ENCODE results near the gene CSNK2B. TPM values are rescaled to one million over a fixed set of nuclear protein-coding genes. Genes with fewer than 3 reads are reported as not detected.

CSNK2B gene
- total RNA-seq, 1 experiment from 2014 or later: 219 TPM

- H3K4me1 ChIP-seq (ENCODE audit: control insufficient read depth, insufficient read depth, low read length): no peaks in the 10 kb centered on the region
- ChIA-PET POLR2A (interaction anchor here (0.7 kb wide), 1 partner anchor 38 kb away, joined by 3 read pairs; no protein-coding TSS in a partner anchor), CTCF (no interaction called here)
- no peaks in the 10 kb centered on the region for H3K9me3 ChIP-seq (ENCODE audit: control insufficient read depth, insufficient read depth, low read depth, low read length)
- no TSS peak for BruUV-seq (replicated peaks)
- intact Hi-C loops (cut with micrococcal nuclease; ENCODE audit: unreplicated experiment) (no loop called here), in situ Hi-C loops (cut with HindIII; ENCODE audit: low pct_unique_long_range_greater_than_20kb, low sequenced_read_pairs) (no loop called here)
- 0 out of 2 replicates have a peak, but pooled peaks cover 5% of the 10 kb centered on the region for H3K36me3 ChIP-seq (ENCODE audit: control insufficient read depth, insufficient read depth, low read length)
- no peak for TF ChIP-seq SIN3A (IDR thresholded peaks at IDR 0.05; ENCODE audit: borderline replicate concordance, insufficient read depth, low read depth, low read length)
- no peak for TF ChIP-seq TCF7L2 (IDR thresholded peaks at IDR 0.05; ENCODE audit: low read depth, low read length)
- TF ChIP-seq CTCF (IDR thresholded peaks at IDR 0.05): no peak; the same call in 1 of the 2 replicates
- no peak for TF ChIP-seq REST (IDR thresholded peaks at IDR 0.05; ENCODE audit: insufficient read depth in 1 of 2, low read depth in 2 of 2, low read length in 1 of 2)
- no peak for TF ChIP-seq POLR2AphosphoS5 (IDR thresholded peaks at IDR 0.05; ENCODE audit: low read depth, low read length)
- DNase-seq (ENCODE audit: low read depth, low spot score) (no peak), ATAC-seq (no peak)
- H3K27ac ChIP-seq (ENCODE audit: low read length): no peak overlapping the region
- H3K4me3 ChIP-seq (ENCODE audit: low read depth in 2 of 2, low read length in 2 of 2): no peak overlapping the region
- no peaks in the 10 kb centered on the region for H3K27me3 ChIP-seq (ENCODE audit: control insufficient read depth, insufficient read depth, low read length)
Measured at GRCh38 chr6:31689249-31690110, 23.6 kb downstream of the CSNK2B start.

- H3K4me3 ChIP-seq (ENCODE audit: low read depth in 2 of 2, low read length in 2 of 2): no peak overlapping the region
- ChIA-PET CTCF (no interaction called here), POLR2A (interaction anchor here (0.6 to 0.7 kb wide), 3 partner anchors 29 to 116 kb away, joined by 3 to 11 read pairs (median 6); partner anchors contain the start of gene LSM2)
- no peak for ATAC-seq
- TF ChIP-seq TCF7L2 (IDR thresholded peaks at IDR 0.05; ENCODE audit: low read depth, low read length) (no peak), CTCF (IDR thresholded peaks at IDR 0.05) (no peak), SIN3A (IDR thresholded peaks at IDR 0.05; ENCODE audit: borderline replicate concordance, insufficient read depth, low read depth, low read length) (no peak), REST (IDR thresholded peaks at IDR 0.05; ENCODE audit: insufficient read depth in 1 of 2, low read depth in 2 of 2, low read length in 1 of 2) (no peak), POLR2AphosphoS5 (IDR thresholded peaks at IDR 0.05; ENCODE audit: low read depth, low read length) (no peak)
- H3K27me3 ChIP-seq (ENCODE audit: control insufficient read depth, insufficient read depth, low read length): no peaks in the 10 kb centered on the region
- no peak for DNase-seq (ENCODE audit: low read depth, low spot score)
- no peaks in the 10 kb centered on the region for H3K4me1 ChIP-seq (ENCODE audit: control insufficient read depth, insufficient read depth, low read length)
- H3K9me3 ChIP-seq (ENCODE audit: control insufficient read depth, insufficient read depth, low read depth, low read length): no peaks in the 10 kb centered on the region
- H3K36me3 ChIP-seq (ENCODE audit: control insufficient read depth, insufficient read depth, low read length): 0 out of 2 replicates have a peak, but pooled peaks cover 5% of the 10 kb centered on the region
- H3K27ac ChIP-seq (ENCODE audit: low read length): no peak overlapping the region
- intact Hi-C loops (cut with micrococcal nuclease; ENCODE audit: unreplicated experiment) (no loop called here), in situ Hi-C loops (cut with HindIII; ENCODE audit: low pct_unique_long_range_greater_than_20kb, low sequenced_read_pairs) (no loop called here)
- BruUV-seq (replicated peaks): no TSS peak
Measured at GRCh38 chr6:31690231-31691077, 24.6 kb downstream of the CSNK2B start.

Data from Panc1 (cell line).